Measurements from ENCODE around the gene SRPK2.
A peak's percentile ranks its signal among the peaks of the same experiment; 100 is the strongest.
"Not testable (repeated sequence)": the region's sequence is repeated elsewhere in the genome, so short reads cannot be mapped to it uniquely, and the experiment has no call there.

The SRPK2 gene

GRCh38 chr7:105330526-105330925 is 58.2 kb downstream of the SRPK2 start:
- H3K36me3 Mint-ChIP-seq (ENCODE audit: low read depth), result peaks cover 6% of the 10 kb centered on the region
- no peaks in the 10 kb centered on the region for H3K9me3 Mint-ChIP-seq

GRCh38 chr7:105327201-105327600 is 61.5 kb downstream of the SRPK2 start:
- Mint-ChIP-seq H3K4me3 (no peak overlapping the region), H3K9me3 (peaks cover 5% of the 10 kb centered on the region), H3K27ac (peak overlapping the region; percentile 19), H3K27me3 (ENCODE audit: low read depth, poor library complexity) (peaks cover 3% of the 10 kb centered on the region), H3K4me1 (peaks cover 16% of the 10 kb centered on the region), H3K36me3 (ENCODE audit: low read depth) (peaks cover 21% of the 10 kb centered on the region)
- DNase-seq, result no peak
- no peak for TF ChIP-seq CTCF (IDR thresholded peaks at IDR 0.05)

More at GRCh38 chr7:105330526-105330925, 58.2 kb downstream of the SRPK2 start:
- H3K27ac Mint-ChIP-seq, result no peak overlapping the region
- peaks cover 19% of the 10 kb centered on the region for H3K4me1 Mint-ChIP-seq
- no peak for DNase-seq
- no peak for TF ChIP-seq CTCF (IDR thresholded peaks at IDR 0.05)
- H3K27me3 Mint-ChIP-seq (ENCODE audit: low read depth, poor library complexity), result peaks cover 3% of the 10 kb centered on the region
- H3K4me3 Mint-ChIP-seq, result no peak overlapping the region

GRCh38 chr7:105325216-105325904 is 63.4 kb downstream of the SRPK2 start:
- DNase-seq, result no peak
- Mint-ChIP-seq H3K36me3 (ENCODE audit: low read depth) (peaks cover 34% of the 10 kb centered on the region), H3K9me3 (peaks cover 15% of the 10 kb centered on the region), H3K27ac (peak overlapping the region; percentile 44), H3K4me1 (peaks cover 6% of the 10 kb centered on the region), H3K27me3 (ENCODE audit: low read depth, poor library complexity) (peaks cover 3% of the 10 kb centered on the region), H3K4me3 (no peak overlapping the region)
- TF ChIP-seq CTCF (IDR thresholded peaks at IDR 0.05), result no peak

- DNase-seq, result not testable (repeated sequence)
- H3K36me3 Mint-ChIP-seq (ENCODE audit: low read depth), result peaks cover 34% of the 10 kb centered on the region
- peaks cover 15% of the 10 kb centered on the region for H3K9me3 Mint-ChIP-seq
Observed at GRCh38 chr7:105324606-105325005, 64.1 kb downstream of the SRPK2 start.

GRCh38 chr7:105323366-105323765 is 65.4 kb downstream of the SRPK2 start:
- Mint-ChIP-seq H3K4me1 (peaks cover 7% of the 10 kb centered on the region), H3K27ac (no peak overlapping the region), H3K4me3 (no peak overlapping the region), H3K36me3 (ENCODE audit: low read depth) (peaks cover 28% of the 10 kb centered on the region), H3K27me3 (ENCODE audit: low read depth, poor library complexity) (no peaks in the 10 kb centered on the region), H3K9me3 (peaks cover 15% of the 10 kb centered on the region)
- no peak for TF ChIP-seq CTCF (IDR thresholded peaks at IDR 0.05)
- DNase-seq, result no peak

More at GRCh38 chr7:105324606-105325005, 64.1 kb downstream of the SRPK2 start:
- H3K4me3 Mint-ChIP-seq; H3K27ac Mint-ChIP-seq; H3K27me3 Mint-ChIP-seq (ENCODE audit: low read depth, poor library complexity): not testable (repeated sequence)
- H3K4me1 Mint-ChIP-seq, result peaks cover 13% of the 10 kb centered on the region

GRCh38 chr7:105322655-105323277 is 66.0 kb downstream of the SRPK2 start:
- TF ChIP-seq CTCF (IDR thresholded peaks at IDR 0.05), result no peak
- Mint-ChIP-seq H3K4me1 (peaks cover 7% of the 10 kb centered on the region), H3K27ac (no peak overlapping the region), H3K4me3 (no peak overlapping the region), H3K36me3 (ENCODE audit: low read depth) (peaks cover 28% of the 10 kb centered on the region), H3K27me3 (ENCODE audit: low read depth, poor library complexity) (no peaks in the 10 kb centered on the region), H3K9me3 (peaks cover 15% of the 10 kb centered on the region)
- DNase-seq, result no peak
